LNCAP (cell line): ENCODE results near the gene PIGL.

Source experiments
- CTCF ChIP-seq: fragments of 450-650 bp; IDR thresholded peaks from 2 replicates; pipeline ENCODE4 v1.5.1; 2017; ENCODE audit warnings: mild to moderate bottlenecking

PIGL gene

GRCh38 chr17:16338391-16338790 lies 121.4 kb downstream of the PIGL start:
- no peak for TF ChIP-seq CTCF

- TF ChIP-seq CTCF, result no peak
Measured at GRCh38 chr17:16339402-16339801, 122.4 kb downstream of the PIGL start.

- TF ChIP-seq CTCF, result no peak
Measured at GRCh38 chr17:16339959-16340358, 122.9 kb downstream of the PIGL start.

- no peak for TF ChIP-seq CTCF
Measured at GRCh38 chr17:16342979-16343378, 126.0 kb downstream of the PIGL start.

- no peak for TF ChIP-seq CTCF
Measured at GRCh38 chr17:16343569-16343968, 126.6 kb downstream of the PIGL start.

- no peak for TF ChIP-seq CTCF
Measured at GRCh38 chr17:16345565-16345964, 128.6 kb downstream of the PIGL start.

- TF ChIP-seq CTCF, result no peak
Measured at GRCh38 chr17:16346721-16347271, 129.8 kb downstream of the PIGL start.

- no peak for TF ChIP-seq CTCF
Measured at GRCh38 chr17:16348586-16348985, 131.6 kb downstream of the PIGL start.
